IMR-90 (cell line): ENCODE measurements around the gene GALNT9. TPM values are rescaled to one million over a fixed set of nuclear protein-coding genes. Genes with fewer than 3 reads are reported as not detected.

Experiments
- BHLHE40 ChIP-seq: fragments of 150-350 bp; IDR thresholded peaks from 2 replicates; pipeline ENCODE4 v1.6.1; 2016; ENCODE audit warnings: mild to moderate bottlenecking, low read depth, low read length
- CTCF ChIP-seq: conservative IDR thresholded peaks from 2 replicates; pipeline ENCODE4 v1.5.1; 2012; ENCODE audit warnings: mild to moderate bottlenecking, low read depth, low read length, improper control_type of control experiment
- MAZ ChIP-seq: IDR thresholded peaks from 2 replicates; pipeline ENCODE4 v1.6.1; 2012; ENCODE audit warnings: low read depth, mild to moderate bottlenecking, low read length, improper control_type of control experiment, moderate library complexity, borderline replicate concordance
- POLR2A ChIP-seq: IDR thresholded peaks from 2 replicates; pipeline ENCODE4 v1.6.1; 2012; ENCODE audit warnings: mild to moderate bottlenecking, low read depth, low read length
- SMC3 ChIP-seq: fragments of 150-350 bp; IDR thresholded peaks from 2 replicates; pipeline ENCODE4 v1.6.1; 2016; ENCODE audit warnings: low read depth, mild to moderate bottlenecking, antibody characterized with exemption, low read length, moderate library complexity
- polyA plus RNA-seq, 3 experiments: library from polyadenylated mRNA; depleted of rRNA; stranded (reverse); fragments of >200 nt; gene quantifications; 2 replicates each; pipeline ENCODE4 v1.2.3, GENCODE V29; 2012; ENCODE audit warnings: low replicate concordance in 1 of 3
- total RNA-seq: library from RNA; depleted of rRNA; stranded (reverse); fragments of >200 nt; gene quantifications from 2 replicates; pipeline ENCODE4 v1.2.3, GENCODE V29; 2012

The GALNT9 gene
- total and polyA plus RNA-seq, 2 of the 4 experiments (the other 2 are of a cell fraction) = under 0.01 to 0.12 TPM

DNA sequence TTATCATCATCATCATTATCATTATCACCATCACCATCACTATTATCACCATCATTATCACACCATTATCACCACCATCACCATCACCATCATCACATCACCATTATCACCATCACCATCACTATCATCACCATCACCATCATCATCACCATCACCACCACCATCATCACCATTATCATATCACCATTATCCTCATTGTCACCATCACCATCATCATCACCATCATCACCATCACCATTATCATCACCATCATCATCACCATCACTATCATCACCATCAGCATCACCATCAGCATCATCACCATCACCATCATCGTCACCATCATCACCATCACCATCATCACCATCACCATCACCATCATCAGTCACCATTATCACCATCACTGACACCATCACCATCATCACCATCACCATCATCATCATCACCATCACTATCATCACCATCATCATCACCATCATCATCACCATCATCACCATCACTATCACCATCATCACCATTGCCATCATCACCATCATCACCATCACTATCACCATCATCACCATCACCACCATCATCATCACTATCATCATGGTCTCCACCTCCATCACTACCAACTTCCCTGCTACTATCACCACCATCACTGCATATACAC is 20.2 kb upstream of the GALNT9 start (continued):
- TF ChIP-seq SMC3 = no peak
- no peak for TF ChIP-seq CTCF
- TF ChIP-seq BHLHE40 = no peak
- TF ChIP-seq POLR2A = no peak
- no peak for TF ChIP-seq MAZ
